Uterus (tissue), 4 donors: ENCODE measurements around the gene SLC25A48. TPM values are rescaled to one million over a fixed set of nuclear protein-coding genes. Genes with fewer than 3 reads are reported as not detected.

Source experiments
- DNase-seq, 2 donors: peaks; one replicate each; pipeline ENCODE4 v3.0.0-alpha.2; 2019 to 2020
- H3K27ac ChIP-seq, 2 donors: fragments of 200-600 bp; sonication (generic); 1 replicate in 1 of 2; 2 replicates in 1 of 2; pipeline ENCODE4 v1.5.1; 2016 to 2018
- H3K27me3 ChIP-seq, 2 donors: fragments of 200-600 bp; sonication (generic); one replicate each; pipeline ENCODE4 v1.5.1; 2018 to 2019; ENCODE audit warnings: control low read depth in 1 of 2
- H3K36me3 ChIP-seq, 2 donors: fragments of 200-600 bp; sonication (generic); one replicate each; pipeline ENCODE4 v1.5.1; 2019; ENCODE audit warnings: control low read depth in 1 of 2
- H3K4me1 ChIP-seq, 2 donors: fragments of 200-600 bp; sonication (generic); one replicate each; pipeline ENCODE4 v1.5.1; 2018 to 2019; ENCODE audit warnings: control low read depth in 1 of 2
- H3K4me3 ChIP-seq, 2 donors: fragments of 200-600 bp; sonication (generic); 1 replicate in 1 of 2; 2 replicates in 1 of 2; pipeline ENCODE4 v1.5.1; 2018 to 2019; ENCODE audit warnings: mild to moderate bottlenecking in 1 of 2
- H3K9me3 ChIP-seq, 2 donors: fragments of 200-600 bp; sonication (generic); one replicate each; pipeline ENCODE4 v1.5.1; 2019; ENCODE audit warnings: control low read depth in 1 of 2
- CTCF ChIP-seq, 4 experiments: fragments of 200-600 bp in 2 of 4; fragments of 450-650 bp in 2 of 4; sonication (generic) in 2 of 4; IDR thresholded peaks; one replicate each; pipeline ENCODE4 v1.5.1; 2016 to 2019; ENCODE audit warnings: antibody characterized with exemption in 4 of 4, mild to moderate bottlenecking in 2 of 4, moderate library complexity in 1 of 4
- POLR2A ChIP-seq, 2 donors: fragments of 450-650 bp; IDR thresholded peaks; one replicate each; pipeline ENCODE4 v1.6.1; 2016; ENCODE audit warnings: antibody characterized with exemption in 2 of 2, mild to moderate bottlenecking in 1 of 2, moderate library complexity in 1 of 2
- intact Hi-C: fragments of 100-400 bp; cut with DNase I; formaldehyde crosslinking; loops from one replicate; pipeline ENCODE4 v1.15.1; 2023; ENCODE audit warnings: low total_unique reads
- total RNA-seq, 4 donors: library from RNA; depleted of rRNA in 3 of 4; stranded (reverse); fragments of >200 nt in 3 of 4; gene quantifications; one replicate each; pipeline versions ENCODE4 v1.1.0 to v1.2.4, GENCODE V29; 2014 to 2023
- donor health status: DM: yes; HTN: yes; CAD: no.

The SLC25A48 gene
- total RNA-seq, 4 donors from 2014 or later, result 0.14 TPM; not detected in 3

DNA sequence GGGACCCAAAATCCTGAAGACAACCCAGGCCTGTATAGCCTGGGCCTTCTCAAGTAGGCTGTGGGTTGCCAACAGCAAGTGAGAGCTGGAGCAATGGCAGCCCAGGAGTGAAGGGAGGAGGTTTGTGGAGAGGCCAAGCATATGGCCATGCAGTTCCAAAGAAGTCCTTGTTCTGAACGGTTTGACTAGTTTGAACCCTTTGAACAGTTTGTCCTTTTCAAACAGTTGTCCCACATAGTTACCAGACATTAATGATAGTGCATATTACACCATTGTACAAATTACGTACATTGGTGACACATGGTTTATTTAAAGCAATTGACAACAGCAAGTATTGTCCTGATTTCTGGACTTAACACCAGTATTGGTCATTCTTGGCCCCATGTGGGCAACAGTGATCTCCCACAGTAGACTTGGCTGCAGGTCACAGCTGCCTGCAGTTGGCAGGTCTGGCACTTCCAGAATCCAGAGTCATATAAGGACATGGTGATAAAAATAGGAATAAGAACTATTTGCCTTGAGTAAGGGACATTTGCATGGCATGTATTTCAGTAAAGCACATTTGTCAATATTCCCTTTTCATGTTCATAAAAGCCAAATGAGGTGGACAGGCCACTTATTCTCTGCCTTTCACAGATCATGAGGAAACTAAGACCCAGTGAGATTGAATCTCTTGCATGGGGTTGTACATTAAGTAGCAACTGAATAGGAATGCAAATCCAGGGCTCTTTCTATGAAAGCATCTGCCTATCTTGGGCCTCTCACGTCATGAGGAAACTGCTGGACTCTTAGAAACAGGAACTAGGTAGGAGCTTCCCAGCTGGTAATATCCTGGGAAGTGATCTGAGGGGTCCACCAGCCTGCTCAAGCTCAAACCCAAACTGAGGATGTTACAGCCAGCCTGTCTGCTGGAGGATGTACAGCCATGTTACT, 30.3 kb downstream of the SLC25A48 start:
- H3K4me3 ChIP-seq, result no peak overlapping the region
- TF ChIP-seq CTCF (IDR thresholded peaks at IDR 0.05), result no peak
- TF ChIP-seq POLR2A (IDR thresholded peaks at IDR 0.05), result no peak
- no peaks in the 10 kb centered on the region for H3K9me3 ChIP-seq
- no peak for DNase-seq
- H3K27me3 ChIP-seq, result no peaks in the 10 kb centered on the region
- no peaks in the 10 kb centered on the region for H3K4me1 ChIP-seq
- intact Hi-C loops, result no loop called here
- H3K27ac ChIP-seq, result no peak overlapping the region
- H3K36me3 ChIP-seq, result no peaks in the 10 kb centered on the region

GRCh38 chr5:135866016-135866415, 31.6 kb downstream of the SLC25A48 start:
- TF ChIP-seq CTCF (IDR thresholded peaks at IDR 0.05) (no peak), POLR2A (IDR thresholded peaks at IDR 0.05) (no peak)
- no peaks in the 10 kb centered on the region for H3K9me3 ChIP-seq
- no peak overlapping the region for H3K4me3 ChIP-seq
- no peaks in the 10 kb centered on the region for H3K4me1 ChIP-seq
- intact Hi-C loops, result no loop called here
- no peaks in the 10 kb centered on the region for H3K36me3 ChIP-seq
- DNase-seq, result no peak
- H3K27me3 ChIP-seq, result no peaks in the 10 kb centered on the region
- H3K27ac ChIP-seq, result no peak overlapping the region

DNA sequence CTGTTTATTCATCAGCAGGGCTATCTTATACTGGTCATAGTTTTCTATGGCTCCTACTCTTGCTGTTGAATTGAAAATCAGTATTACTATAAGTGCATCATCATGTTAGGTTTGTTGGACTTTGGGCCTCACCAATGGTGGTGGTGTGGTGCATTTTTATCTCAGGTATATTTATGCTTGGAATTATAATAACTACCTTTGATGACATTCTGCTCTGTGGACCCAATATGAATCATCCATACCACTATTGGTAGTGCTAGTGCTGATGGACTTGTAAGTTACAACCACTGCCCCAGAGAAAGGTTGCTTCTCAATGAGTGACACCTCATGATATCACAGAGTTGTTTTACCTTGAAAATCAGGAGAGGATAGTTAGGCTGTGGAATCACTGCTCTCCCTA, 33.1 kb downstream of the SLC25A48 start:
- Histone ChIP-seq H3K36me3 (no peaks in the 10 kb centered on the region), H3K27ac (no peak overlapping the region), H3K4me1 (no peaks in the 10 kb centered on the region), H3K9me3 (no peaks in the 10 kb centered on the region), H3K27me3 (no peaks in the 10 kb centered on the region), H3K4me3 (no peak overlapping the region)
- DNase-seq, result no peak
- TF ChIP-seq POLR2A (IDR thresholded peaks at IDR 0.05) (no peak), CTCF (IDR thresholded peaks at IDR 0.05) (no peak)
- intact Hi-C loops, result no loop called here

GRCh38 chr5:135868681-135869080, 34.2 kb downstream of the SLC25A48 start:
- H3K27ac ChIP-seq, result no peak overlapping the region
- no peaks in the 10 kb centered on the region for H3K36me3 ChIP-seq
- no peak for DNase-seq
- intact Hi-C loops, result no loop called here
- TF ChIP-seq CTCF (IDR thresholded peaks at IDR 0.05), result no peak
- no peak for TF ChIP-seq POLR2A (IDR thresholded peaks at IDR 0.05)
- H3K27me3 ChIP-seq, result no peaks in the 10 kb centered on the region
- no peaks in the 10 kb centered on the region for H3K4me1 ChIP-seq
- H3K4me3 ChIP-seq, result no peak overlapping the region
- no peaks in the 10 kb centered on the region for H3K9me3 ChIP-seq

DNA sequence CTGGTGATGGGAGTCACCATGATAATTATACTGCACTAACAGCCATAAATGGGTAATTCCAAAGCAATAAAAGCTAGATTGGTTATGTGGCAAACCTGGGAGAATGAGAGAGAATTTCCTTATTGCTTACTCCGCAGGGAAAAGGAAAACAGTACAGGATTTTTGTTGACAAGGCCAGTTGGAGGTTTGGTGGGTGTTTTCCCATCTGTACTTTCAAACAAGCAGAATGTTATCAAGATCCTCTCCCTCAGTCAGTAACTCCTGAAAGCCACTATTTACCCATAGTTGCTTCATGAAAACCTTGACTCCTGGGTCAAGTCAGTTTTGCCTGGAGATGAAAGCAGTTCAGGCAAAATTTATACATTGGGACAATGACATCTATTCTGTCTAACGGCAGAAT, 34.8 kb downstream of the SLC25A48 start:
- H3K4me1 ChIP-seq, result no peaks in the 10 kb centered on the region
- TF ChIP-seq CTCF (IDR thresholded peaks at IDR 0.05) (no peak), POLR2A (IDR thresholded peaks at IDR 0.05) (no peak)
- no peaks in the 10 kb centered on the region for H3K27me3 ChIP-seq
- H3K36me3 ChIP-seq, result no peaks in the 10 kb centered on the region
- H3K4me3 ChIP-seq, result no peak overlapping the region
- DNase-seq, result no peak
- no peak overlapping the region for H3K27ac ChIP-seq
- intact Hi-C loops, result no loop called here
- H3K9me3 ChIP-seq, result no peaks in the 10 kb centered on the region
